Vagina (tissue), 2 donors: Measurements from ENCODE around the gene GRM7.

Experiments used
- POLR2A ChIP-seq, 2 donors: fragments of 450-650 bp; IDR thresholded peaks; one replicate each; pipeline ENCODE4 v1.6.1; 2017; ENCODE audit warnings: antibody characterized with exemption in 2 of 2, mild to moderate bottlenecking in 2 of 2, moderate library complexity in 2 of 2
- POLR2AphosphoS5 ChIP-seq, 2 donors: sonication (generic); formaldehyde crosslinking; IDR thresholded peaks; one replicate each; pipeline ENCODE4 v1.9.0; 2017; ENCODE audit warnings: antibody characterized with exemption in 2 of 2, mild to moderate bottlenecking in 2 of 2, low read depth in 1 of 2; ENCODE audit not compliant: insufficient read depth in 1 of 2
- TF ChIP-seq, protein P1 (sequence below), 3 experiments: fragments of 450-650 bp in 2 of 3; fragments of 200-600 bp in 1 of 3; sonication (generic) in 1 of 3; IDR thresholded peaks; one replicate each; pipeline ENCODE4 v1.5.1; 2017 to 2019; ENCODE audit warnings: antibody characterized with exemption in 3 of 3, mild to moderate bottlenecking in 2 of 3, moderate library complexity in 2 of 3

DNA sequence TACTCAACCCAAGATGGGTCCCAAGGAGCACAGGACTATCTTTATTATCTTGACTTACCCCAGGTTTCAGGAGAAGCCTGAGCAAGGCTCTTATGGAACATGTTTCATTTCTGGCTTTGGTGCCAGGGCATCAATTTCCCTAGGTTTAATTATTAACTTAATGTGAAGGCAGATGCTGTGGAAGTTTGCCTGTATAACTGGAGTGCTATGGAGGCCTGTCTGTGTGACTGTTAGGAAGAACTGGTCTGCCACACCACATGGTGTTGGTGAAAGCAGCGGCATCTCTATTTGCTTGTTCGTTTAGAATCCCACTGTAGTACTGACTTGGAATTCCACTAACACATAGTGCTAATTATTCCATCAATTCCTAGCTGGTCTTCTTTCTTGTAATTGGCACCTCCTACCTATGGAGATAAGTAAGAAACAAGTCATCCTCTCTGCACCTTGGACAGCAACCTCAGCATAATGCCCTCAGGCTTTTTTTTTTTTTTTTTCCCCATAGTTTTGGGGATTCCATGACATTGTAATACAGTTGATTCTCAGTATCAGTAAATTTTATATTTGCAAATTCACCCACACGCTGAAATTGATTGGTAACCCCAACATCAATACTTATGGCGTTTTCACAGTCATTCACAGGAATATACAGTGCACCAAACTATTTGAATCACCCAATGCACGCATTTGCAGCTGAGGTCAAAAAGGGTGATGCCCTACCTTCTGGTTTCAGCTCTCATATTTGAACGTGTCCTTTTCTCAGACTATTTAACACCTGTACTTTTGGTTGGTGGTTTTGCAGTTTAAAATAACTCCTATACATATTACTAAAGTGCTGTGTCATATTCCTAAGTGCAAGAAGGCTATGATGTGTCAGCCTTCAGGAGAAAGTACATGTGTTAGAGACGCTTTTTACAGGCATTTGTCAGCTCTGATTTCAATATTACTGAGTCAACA, 867.9 kb downstream of the GRM7 start:
- TF ChIP-seq POLR2AphosphoS5 (IDR thresholded peaks at IDR 0.05; ENCODE audit: insufficient read depth in 1 of 2, low read depth in 1 of 2) = no peak
- TF ChIP-seq, protein P1, sequence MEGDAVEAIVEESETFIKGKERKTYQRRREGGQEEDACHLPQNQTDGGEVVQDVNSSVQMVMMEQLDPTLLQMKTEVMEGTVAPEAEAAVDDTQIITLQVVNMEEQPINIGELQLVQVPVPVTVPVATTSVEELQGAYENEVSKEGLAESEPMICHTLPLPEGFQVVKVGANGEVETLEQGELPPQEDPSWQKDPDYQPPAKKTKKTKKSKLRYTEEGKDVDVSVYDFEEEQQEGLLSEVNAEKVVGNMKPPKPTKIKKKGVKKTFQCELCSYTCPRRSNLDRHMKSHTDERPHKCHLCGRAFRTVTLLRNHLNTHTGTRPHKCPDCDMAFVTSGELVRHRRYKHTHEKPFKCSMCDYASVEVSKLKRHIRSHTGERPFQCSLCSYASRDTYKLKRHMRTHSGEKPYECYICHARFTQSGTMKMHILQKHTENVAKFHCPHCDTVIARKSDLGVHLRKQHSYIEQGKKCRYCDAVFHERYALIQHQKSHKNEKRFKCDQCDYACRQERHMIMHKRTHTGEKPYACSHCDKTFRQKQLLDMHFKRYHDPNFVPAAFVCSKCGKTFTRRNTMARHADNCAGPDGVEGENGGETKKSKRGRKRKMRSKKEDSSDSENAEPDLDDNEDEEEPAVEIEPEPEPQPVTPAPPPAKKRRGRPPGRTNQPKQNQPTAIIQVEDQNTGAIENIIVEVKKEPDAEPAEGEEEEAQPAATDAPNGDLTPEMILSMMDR (IDR thresholded peaks at IDR 0.05) = no peak
- TF ChIP-seq POLR2A (IDR thresholded peaks at IDR 0.05) = no peak
